Activated CD4-positive, alpha-beta T cell treated with anti-CD3 and anti-CD28 coated beads, Interleukin-2, amount 10 ng/mL, durations not matched to agents 24 days and 14 days (primary cell): Measurements from ENCODE around the gene SCN11A. TPM values are rescaled to one million over a fixed set of nuclear protein-coding genes. Genes with fewer than 3 reads are reported as not detected.
"Not testable (repeated sequence)": the region's sequence is repeated elsewhere in the genome, so short reads cannot be mapped to it uniquely, and the experiment has no call there.

Experiments
- DNase-seq: peaks from one replicate; pipeline ENCODE4 v3.0.0; 2022
- H3K27ac Mint-ChIP-seq: one replicate; pipeline ENCODE4 v1.8.0; 2022; ENCODE audit warnings: mild to moderate bottlenecking, mixed read lengths
- H3K27me3 Mint-ChIP-seq: one replicate; pipeline ENCODE4 v1.8.0; 2022; ENCODE audit warnings: mixed read lengths
- H3K36me3 Mint-ChIP-seq: one replicate; pipeline ENCODE4 v1.8.0; 2022; ENCODE audit warnings: low read depth, mild to moderate bottlenecking, mixed read lengths
- H3K4me1 Mint-ChIP-seq: one replicate; pipeline ENCODE4 v1.8.0; 2021; ENCODE audit warnings: mixed read lengths
- H3K4me3 Mint-ChIP-seq: one replicate; pipeline ENCODE4 v1.8.0; 2022; ENCODE audit warnings: mild to moderate bottlenecking, moderate library complexity, mixed read lengths
- H3K9me3 Mint-ChIP-seq: one replicate; pipeline ENCODE4 v1.8.0; 2021; ENCODE audit warnings: mixed read lengths
- intact Hi-C: fragments of 100-400 bp; cut with micrococcal nuclease; formaldehyde crosslinking; loops from one replicate; pipeline ENCODE4 v1.15.1; 2023
- total RNA-seq: library from RNA; stranded (reverse); gene quantifications from 2 replicates; pipeline ENCODE4 v1.2.3, GENCODE V29; 2022

Gene SCN11A
- total RNA-seq, 1 donor from 2014 or later: not detected

DNA sequence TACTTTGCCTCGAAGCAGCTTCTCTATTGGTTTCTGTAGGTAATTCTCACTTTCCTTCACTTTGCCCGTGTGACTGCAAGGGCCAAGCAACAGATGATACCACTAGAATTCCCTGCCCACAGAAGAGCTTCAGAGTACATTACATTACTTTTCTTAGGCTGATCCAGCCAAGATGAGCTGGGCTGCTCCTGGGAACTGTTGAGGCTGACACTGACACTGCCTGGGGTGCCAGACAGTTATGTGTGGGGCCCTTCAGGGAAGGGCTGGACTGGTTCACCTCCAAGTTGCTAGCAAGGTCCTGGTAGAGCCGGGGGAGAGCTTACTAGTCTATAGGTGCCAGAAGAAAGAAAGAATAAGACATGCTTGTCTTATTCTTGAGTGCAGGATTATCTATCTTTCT, 36.7 kb upstream of the SCN11A start:
- Mint-ChIP-seq H3K27ac (no peak overlapping the region), H3K4me1 (peaks cover 3% of the 10 kb centered on the region), H3K9me3 (no peaks in the 10 kb centered on the region), H3K36me3 (peaks cover 54% of the 10 kb centered on the region), H3K4me3 (no peak overlapping the region), H3K27me3 (no peaks in the 10 kb centered on the region)
- DNase-seq: peak; percentile 52
- intact Hi-C loops: no loop called here

DNA sequence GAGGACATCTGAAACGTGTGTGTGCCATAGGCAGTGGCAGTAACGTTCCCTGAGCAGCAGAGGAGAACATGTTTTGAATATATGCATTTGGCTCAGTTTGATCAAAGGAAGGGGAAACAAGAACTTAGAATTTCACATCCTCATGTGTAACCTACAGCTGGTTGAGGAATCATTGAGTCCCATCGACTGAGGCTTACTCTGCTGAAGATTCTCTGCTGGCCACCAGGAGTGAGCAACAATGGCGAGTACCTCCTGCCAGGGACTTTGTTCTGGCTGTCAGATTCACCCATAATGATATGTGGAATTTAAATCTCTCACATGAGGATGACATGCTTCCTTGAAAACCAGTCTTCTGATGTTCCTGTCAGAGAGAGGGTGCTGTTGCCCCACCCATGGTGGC, 34.4 kb upstream of the SCN11A start:
- no peak overlapping the region for H3K4me3 Mint-ChIP-seq
- no peaks in the 10 kb centered on the region for H3K9me3 Mint-ChIP-seq
- peaks cover 15% of the 10 kb centered on the region for H3K4me1 Mint-ChIP-seq
- H3K27me3 Mint-ChIP-seq: no peaks in the 10 kb centered on the region
- DNase-seq: peak; percentile 50
- intact Hi-C loops: no loop called here
- no peak overlapping the region for H3K27ac Mint-ChIP-seq
- H3K36me3 Mint-ChIP-seq: peaks cover 60% of the 10 kb centered on the region

DNA sequence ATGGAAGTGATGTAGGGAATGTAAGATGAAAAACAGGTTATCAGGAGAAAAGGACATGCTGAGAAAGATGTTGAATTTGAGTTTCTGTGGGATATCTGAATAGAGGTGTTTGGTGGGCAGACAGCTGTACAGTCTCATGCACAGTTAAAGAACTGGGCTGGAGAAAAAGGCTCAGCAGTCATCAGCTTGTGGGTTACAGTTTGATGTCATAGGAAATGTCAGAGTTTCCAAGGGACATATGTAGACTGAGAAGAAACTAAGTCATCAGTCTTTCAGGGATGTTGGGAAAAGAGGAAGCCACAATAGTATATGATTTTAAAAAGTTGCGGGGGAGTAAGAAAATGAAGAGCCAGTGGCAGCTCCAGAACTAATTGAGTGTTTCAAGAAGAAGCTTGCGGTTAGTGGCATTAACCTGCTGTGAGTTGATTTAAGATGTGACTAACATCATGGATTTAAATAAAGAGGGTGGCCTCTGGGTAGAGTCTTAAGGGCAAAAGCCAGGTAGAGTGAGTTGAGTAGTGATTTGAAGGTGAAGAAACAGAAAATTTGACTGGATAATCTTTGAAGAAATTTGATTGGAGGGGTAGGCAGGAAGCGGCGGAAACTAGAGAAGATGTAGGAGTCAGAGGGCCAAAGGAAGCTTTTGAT, 31.0 kb upstream of the SCN11A start:
- H3K4me3 Mint-ChIP-seq: no peak overlapping the region

DNA sequence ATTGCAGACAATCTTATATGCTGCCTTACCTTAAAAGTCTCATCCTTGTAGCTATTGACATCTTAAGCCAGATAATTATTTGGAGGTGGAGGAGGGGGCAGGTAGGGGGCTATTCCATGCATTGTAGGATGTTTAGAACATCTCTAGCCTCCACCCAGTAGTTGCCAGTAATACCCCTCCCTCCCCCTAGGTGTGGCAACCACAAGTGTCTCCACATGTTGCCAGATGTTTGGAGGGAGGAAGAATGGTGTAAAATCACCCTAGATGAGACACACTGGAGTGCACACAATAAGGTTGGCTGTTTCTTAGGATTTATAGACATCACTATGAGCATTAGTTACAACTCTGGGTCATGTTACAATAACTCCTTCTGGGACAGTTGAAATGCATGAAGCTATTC, 28.3 kb upstream of the SCN11A start:
- Mint-ChIP-seq H3K27ac (no peak overlapping the region), H3K27me3 (no peaks in the 10 kb centered on the region), H3K36me3 (peaks cover 62% of the 10 kb centered on the region), H3K4me1 (peaks cover 30% of the 10 kb centered on the region), H3K4me3 (no peak overlapping the region), H3K9me3 (peaks cover under 1% of the 10 kb centered on the region)
- intact Hi-C loops: no loop called here
- DNase-seq: no peak

More for the DNA sequence above, 31.0 kb upstream of the SCN11A start:
- Mint-ChIP-seq H3K36me3 (peaks cover 56% of the 10 kb centered on the region), H3K27me3 (no peaks in the 10 kb centered on the region), H3K4me1 (peaks cover 28% of the 10 kb centered on the region), H3K27ac (peak overlapping the region; percentile 52), H3K9me3 (no peaks in the 10 kb centered on the region)
- no peak for DNase-seq
- intact Hi-C loops: no loop called here

DNA sequence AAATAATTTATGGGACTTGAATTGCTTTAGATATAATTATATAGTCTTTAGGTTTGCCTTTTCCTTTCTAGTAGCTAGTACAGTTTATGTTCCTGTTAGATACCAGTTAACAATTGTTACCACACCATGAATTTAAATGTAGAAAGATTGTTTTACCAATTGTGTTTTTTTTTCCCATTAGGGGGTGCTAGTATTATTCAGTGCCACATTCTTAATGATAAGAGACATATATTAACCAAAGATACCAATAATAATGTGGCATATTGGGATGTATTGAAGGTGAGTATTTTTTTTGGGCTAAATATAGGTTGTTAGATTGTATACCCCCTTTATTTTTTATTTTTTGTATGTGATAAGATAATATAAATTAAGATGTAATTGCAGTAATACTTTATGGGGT, 27.8 kb upstream of the SCN11A start:
- intact Hi-C loops: no loop called here
- H3K36me3 Mint-ChIP-seq: peaks cover 66% of the 10 kb centered on the region
- H3K4me3 Mint-ChIP-seq: no peak overlapping the region
- no peak overlapping the region for H3K27ac Mint-ChIP-seq
- H3K27me3 Mint-ChIP-seq: no peaks in the 10 kb centered on the region
- H3K4me1 Mint-ChIP-seq: peaks cover 30% of the 10 kb centered on the region
- DNase-seq: no peak
- H3K9me3 Mint-ChIP-seq: peaks cover 4% of the 10 kb centered on the region

DNA sequence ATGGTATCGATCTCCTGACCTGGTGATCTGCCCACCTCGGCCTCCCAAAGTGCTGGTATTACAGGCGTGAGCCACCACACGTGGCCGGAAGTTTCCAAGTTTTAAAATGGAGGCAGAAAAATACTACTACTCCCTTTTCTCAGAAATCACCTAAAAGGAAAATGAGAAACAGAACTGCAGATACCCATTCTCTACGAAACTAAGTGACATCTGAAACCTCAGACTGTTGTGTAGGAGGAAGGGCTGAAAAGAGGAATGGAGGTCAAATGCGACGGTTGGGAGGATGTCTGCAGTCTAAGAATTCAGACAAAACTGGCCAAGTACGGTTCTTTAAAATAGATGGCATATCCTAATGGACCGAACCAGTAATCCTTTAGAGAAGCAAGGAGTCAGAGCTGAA, 24.2 kb upstream of the SCN11A start:
- Mint-ChIP-seq H3K27me3 (no peaks in the 10 kb centered on the region), H3K9me3 (peaks cover 4% of the 10 kb centered on the region), H3K4me3 (no peak overlapping the region), H3K36me3 (peaks cover 68% of the 10 kb centered on the region), H3K27ac (no peak overlapping the region), H3K4me1 (peaks cover 19% of the 10 kb centered on the region)
- DNase-seq: no peak
- intact Hi-C loops: no loop called here

DNA sequence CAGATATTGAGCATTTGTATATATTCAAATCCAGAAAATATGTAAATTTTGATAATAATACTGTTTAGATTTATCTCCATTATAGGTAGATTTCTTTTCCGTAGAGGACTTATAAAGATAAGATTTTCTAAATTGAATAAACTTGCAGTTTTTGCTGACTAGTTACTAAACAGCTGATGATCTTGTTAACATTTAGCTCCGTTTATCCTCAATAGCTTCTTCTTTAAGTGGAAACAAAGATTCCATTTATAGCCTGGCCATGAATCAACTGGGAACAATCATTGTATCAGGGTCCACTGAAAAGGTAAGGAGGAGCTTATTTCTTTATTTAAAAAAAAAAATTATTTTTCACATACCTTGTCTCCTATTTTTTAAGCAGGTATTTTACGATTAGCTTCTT, 16.8 kb upstream of the SCN11A start:
- H3K36me3 Mint-ChIP-seq: peaks cover 43% of the 10 kb centered on the region

DNA sequence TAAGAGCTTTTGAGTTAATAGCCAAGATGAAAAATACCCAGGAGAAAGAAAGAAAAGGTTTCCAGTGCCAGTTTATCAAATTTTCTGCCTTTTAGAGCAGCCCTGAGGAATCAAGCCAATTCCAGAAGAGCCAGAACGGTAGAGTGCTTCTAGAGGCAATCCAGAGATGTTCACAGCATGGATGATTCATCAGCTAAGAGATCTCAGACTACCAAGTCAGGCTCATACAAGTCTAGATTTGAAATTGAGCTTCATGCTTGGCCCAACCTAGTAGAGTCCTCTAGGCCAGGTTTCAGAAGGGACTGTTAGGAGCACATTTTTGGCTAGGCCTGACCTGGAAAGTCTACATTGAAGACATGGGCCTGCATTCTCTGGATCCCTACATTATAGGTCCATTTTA, 15.5 kb upstream of the SCN11A start:
- intact Hi-C loops: no loop called here
- H3K9me3 Mint-ChIP-seq: no peaks in the 10 kb centered on the region
- H3K4me3 Mint-ChIP-seq: no peak overlapping the region
- H3K36me3 Mint-ChIP-seq: peaks cover 32% of the 10 kb centered on the region
- H3K27me3 Mint-ChIP-seq: no peaks in the 10 kb centered on the region
- H3K4me1 Mint-ChIP-seq: peaks cover 8% of the 10 kb centered on the region
- H3K27ac Mint-ChIP-seq: no peak overlapping the region
- DNase-seq: no peak

More for the DNA sequence above, 16.8 kb upstream of the SCN11A start:
- intact Hi-C loops: no loop called here
- Mint-ChIP-seq H3K9me3 (no peaks in the 10 kb centered on the region), H3K27ac (no peak overlapping the region), H3K27me3 (no peaks in the 10 kb centered on the region), H3K4me1 (peaks cover 6% of the 10 kb centered on the region), H3K4me3 (no peak overlapping the region)
- DNase-seq: no peak

DNA sequence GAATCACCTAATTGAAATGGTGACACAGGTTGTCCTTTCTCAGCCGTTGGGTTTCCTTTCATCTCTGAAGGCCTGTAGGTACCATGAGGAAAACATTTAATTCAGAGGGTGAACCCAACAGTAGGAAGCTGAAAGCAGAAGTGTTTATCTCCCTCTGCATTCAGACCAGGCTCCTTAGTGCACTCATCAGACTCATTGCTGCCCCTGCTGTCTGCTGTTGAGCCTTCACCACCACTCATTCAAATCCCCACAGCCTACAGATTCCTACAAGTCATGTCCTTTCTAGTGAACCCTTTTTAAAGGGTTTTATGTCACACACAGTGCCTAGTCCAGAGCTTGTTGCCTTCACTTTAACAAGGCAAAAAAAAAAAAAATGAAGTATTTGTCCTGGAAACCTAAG, 13.5 kb upstream of the SCN11A start:
- no peaks in the 10 kb centered on the region for H3K27me3 Mint-ChIP-seq
- no peak overlapping the region for H3K27ac Mint-ChIP-seq
- H3K36me3 Mint-ChIP-seq: peaks cover 28% of the 10 kb centered on the region
- intact Hi-C loops: no loop called here
- peaks cover 15% of the 10 kb centered on the region for H3K4me1 Mint-ChIP-seq
- H3K9me3 Mint-ChIP-seq: peaks cover 3% of the 10 kb centered on the region
- peak; percentile 71 for DNase-seq
- H3K4me3 Mint-ChIP-seq: no peak overlapping the region

DNA sequence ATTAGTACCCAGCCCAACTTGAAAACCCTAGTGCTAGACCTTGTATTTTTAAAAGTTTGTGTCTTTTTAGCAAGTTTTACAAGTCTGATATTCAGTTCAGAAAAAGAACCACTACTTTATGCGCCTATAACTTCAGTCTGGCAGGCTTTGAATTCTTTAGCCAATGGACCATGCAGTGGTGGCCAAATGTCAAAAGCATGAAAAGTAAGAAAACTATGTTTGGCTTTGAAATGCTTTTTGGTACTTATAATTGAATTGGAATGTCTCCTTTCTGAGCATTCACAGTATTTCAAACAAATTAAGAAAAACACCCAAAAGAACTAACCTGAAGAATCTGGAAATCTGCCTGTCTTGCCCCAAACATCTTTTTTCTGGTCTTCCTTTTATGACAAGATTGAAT, 12.9 kb upstream of the SCN11A start:
- intact Hi-C loops: no loop called here
- H3K4me3 Mint-ChIP-seq: no peak overlapping the region
- no peaks in the 10 kb centered on the region for H3K27me3 Mint-ChIP-seq
- H3K9me3 Mint-ChIP-seq: peaks cover 3% of the 10 kb centered on the region
- no peak for DNase-seq
- H3K36me3 Mint-ChIP-seq: peaks cover 25% of the 10 kb centered on the region
- H3K27ac Mint-ChIP-seq: no peak overlapping the region
- H3K4me1 Mint-ChIP-seq: peaks cover 15% of the 10 kb centered on the region

DNA sequence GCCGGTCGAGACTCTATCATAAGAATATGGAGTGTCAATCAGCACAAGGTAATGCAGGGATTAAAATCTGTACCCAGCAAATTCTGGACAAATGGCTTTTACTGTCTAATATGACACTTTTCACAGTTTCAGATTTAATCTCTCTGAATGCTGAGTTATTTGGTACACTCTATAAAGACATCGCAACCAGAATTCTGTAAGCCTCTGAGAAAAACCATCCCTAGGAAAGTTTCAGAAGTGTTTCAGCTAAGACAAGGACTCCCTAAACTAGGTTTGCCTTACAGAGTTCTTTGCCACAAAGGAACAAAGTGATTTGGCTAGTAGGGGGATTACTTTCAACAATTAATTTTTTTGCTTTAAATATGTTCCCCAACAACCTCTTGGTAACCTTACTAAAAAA, 11.4 kb upstream of the SCN11A start:
- Mint-ChIP-seq H3K9me3 (peaks cover 3% of the 10 kb centered on the region), H3K27me3 (no peaks in the 10 kb centered on the region), H3K4me1 (peaks cover 19% of the 10 kb centered on the region), H3K36me3 (peaks cover 25% of the 10 kb centered on the region), H3K4me3 (no peak overlapping the region), H3K27ac (no peak overlapping the region)
- no peak for DNase-seq
- intact Hi-C loops: no loop called here

DNA sequence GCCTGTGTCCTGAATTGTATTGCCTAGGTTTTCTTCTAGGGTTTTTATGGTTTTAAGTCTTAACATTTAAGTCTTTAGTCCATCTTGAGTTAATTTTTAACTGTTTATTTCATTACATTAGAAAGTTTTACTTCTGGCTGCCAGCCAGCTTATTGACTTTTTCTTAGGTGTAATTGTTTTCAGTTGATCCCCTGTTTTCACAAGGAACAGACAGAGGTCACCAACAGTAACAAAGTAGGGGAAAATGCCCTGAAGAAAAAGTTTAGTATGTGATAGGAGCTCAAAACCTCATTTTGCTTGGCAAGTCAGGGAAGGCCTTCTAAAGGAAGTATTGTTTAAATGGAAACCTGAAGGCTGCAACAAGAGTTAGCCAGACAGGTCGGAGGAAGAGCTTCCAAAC, 10.4 kb upstream of the SCN11A start:
- peaks cover 3% of the 10 kb centered on the region for H3K9me3 Mint-ChIP-seq
- H3K4me1 Mint-ChIP-seq: peaks cover 19% of the 10 kb centered on the region
- no peaks in the 10 kb centered on the region for H3K27me3 Mint-ChIP-seq
- no peak overlapping the region for H3K4me3 Mint-ChIP-seq
- intact Hi-C loops: no loop called here
- peaks cover 23% of the 10 kb centered on the region for H3K36me3 Mint-ChIP-seq
- no peak overlapping the region for H3K27ac Mint-ChIP-seq
- DNase-seq: no peak

DNA sequence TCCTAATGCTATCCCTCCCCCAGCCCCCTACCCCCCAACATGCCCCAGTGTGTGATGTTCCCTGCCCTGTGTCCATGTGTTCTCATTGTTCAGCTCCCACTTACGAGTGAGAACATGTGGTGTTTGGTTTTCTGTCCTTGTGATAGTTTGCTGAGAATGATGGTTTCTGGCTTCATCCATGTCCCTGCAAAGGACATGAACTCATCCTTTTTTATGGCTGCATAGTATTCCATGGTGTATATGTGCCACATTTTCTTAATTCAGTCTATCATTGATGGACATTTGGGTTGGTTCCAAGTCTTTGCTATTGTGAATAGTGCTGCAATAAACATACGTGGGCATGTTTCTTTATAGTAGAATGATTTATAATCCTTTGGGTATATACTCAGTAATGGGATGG, 9.5 kb upstream of the SCN11A start:
- H3K4me3 Mint-ChIP-seq, H3K27ac Mint-ChIP-seq, intact Hi-C loops, DNase-seq, H3K9me3 Mint-ChIP-seq, H3K27me3 Mint-ChIP-seq: not testable (repeated sequence)
- Mint-ChIP-seq H3K36me3 (peaks cover 17% of the 10 kb centered on the region), H3K4me1 (peaks cover 20% of the 10 kb centered on the region)

DNA sequence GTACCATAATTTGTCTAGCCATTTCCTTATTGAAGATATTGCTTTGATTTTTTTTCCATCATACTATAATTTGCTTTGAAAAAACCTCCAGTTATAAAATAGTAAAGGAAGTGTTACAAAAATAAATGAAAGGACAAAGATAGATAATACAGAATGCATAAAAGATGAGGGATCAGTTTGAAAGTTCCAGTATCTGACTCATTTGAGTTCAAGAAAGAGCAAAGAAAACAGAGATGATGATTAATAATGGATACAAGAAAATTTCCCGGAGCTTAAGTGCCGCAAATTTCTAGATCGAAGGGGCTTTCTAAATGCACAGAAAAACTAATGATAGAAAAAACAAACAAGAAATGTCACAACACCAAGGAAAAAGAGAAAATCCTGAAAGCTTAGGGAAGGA, 4.4 kb upstream of the SCN11A start:
- Mint-ChIP-seq H3K9me3 (peaks cover 5% of the 10 kb centered on the region), H3K4me3 (no peak overlapping the region), H3K4me1 (peaks cover 21% of the 10 kb centered on the region), H3K27ac (no peak overlapping the region), H3K27me3 (no peaks in the 10 kb centered on the region), H3K36me3 (peaks cover 10% of the 10 kb centered on the region)
- intact Hi-C loops: no loop called here
- DNase-seq: no peak

DNA sequence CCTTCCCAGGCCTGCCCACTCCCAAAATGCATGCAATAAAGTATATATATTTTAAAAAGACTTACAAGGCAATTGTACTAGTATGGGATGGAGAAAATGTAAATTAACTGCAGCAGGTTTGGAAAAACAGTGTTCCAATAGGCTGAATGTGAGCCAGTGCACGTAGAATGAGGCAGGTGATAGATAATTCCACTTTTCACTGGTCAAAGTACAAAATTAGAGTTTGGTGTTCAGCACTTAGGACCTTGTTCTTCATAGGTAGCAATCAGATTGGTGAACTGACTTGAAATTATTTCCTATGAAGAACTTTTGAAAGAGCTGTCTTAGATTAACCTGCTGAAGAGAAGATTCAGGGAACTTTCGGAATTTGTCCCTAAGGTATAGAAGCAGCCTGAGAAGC, 2.0 kb upstream of the SCN11A start:
- DNase-seq: peak; percentile 44
- no peak overlapping the region for H3K27ac Mint-ChIP-seq
- peaks cover 5% of the 10 kb centered on the region for H3K9me3 Mint-ChIP-seq
- intact Hi-C loops: loop anchor here (5.0 kb wide), 1 partner anchor 329 kb away; the partner anchor contains the start of gene SLC25A38
- H3K36me3 Mint-ChIP-seq: peaks cover 10% of the 10 kb centered on the region
- peaks cover 22% of the 10 kb centered on the region for H3K4me1 Mint-ChIP-seq
- no peak overlapping the region for H3K4me3 Mint-ChIP-seq
- peaks cover 2% of the 10 kb centered on the region for H3K27me3 Mint-ChIP-seq
